GM18520 (cell line): ENCODE data around the gene SPATC1L.

Experiments used
- ATAC-seq: cut with Tn5 transposase; IDR thresholded peaks from one replicate; pipeline ENCODE4 v1.9.1; 2021; ENCODE audit not compliant: unreplicated experiment

Gene SPATC1L

GRCh38 chr21:46137908-46138307, 46.4 kb downstream of the SPATC1L start:
- no peak for ATAC-seq

- no peak for ATAC-seq
Measured at GRCh38 chr21:46136739-46137349, 47.4 kb downstream of the SPATC1L start.

GRCh38 chr21:46135782-46136395, 48.4 kb downstream of the SPATC1L start:
- ATAC-seq: no peak

GRCh38 chr21:46131838-46132651, 52.2 kb downstream of the SPATC1L start:
- no peak for ATAC-seq

- no peak for ATAC-seq
Measured at GRCh38 chr21:46131588-46131837, 52.7 kb downstream of the SPATC1L start.

GRCh38 chr21:46130831-46131587, 53.2 kb downstream of the SPATC1L start:
- no peak for ATAC-seq

GRCh38 chr21:46129846-46130651, 54.2 kb downstream of the SPATC1L start:
- ATAC-seq: no peak

GRCh38 chr21:46128933-46129571, 55.2 kb downstream of the SPATC1L start:
- ATAC-seq: no peak

GRCh38 chr21:46128106-46128932, 55.9 kb downstream of the SPATC1L start:
- ATAC-seq: no peak

- ATAC-seq: no peak
Measured at GRCh38 chr21:46127239-46128105, 56.8 kb downstream of the SPATC1L start.

GRCh38 chr21:46126309-46127238, 57.7 kb downstream of the SPATC1L start:
- ATAC-seq: no peak

- ATAC-seq: no peak
Measured at GRCh38 chr21:46125846-46126301, 58.4 kb downstream of the SPATC1L start.

GRCh38 chr21:46124926-46125845, 59.1 kb downstream of the SPATC1L start:
- ATAC-seq: no peak

GRCh38 chr21:46124083-46124925, 60.0 kb downstream of the SPATC1L start:
- no peak for ATAC-seq
